ENCODE data around the gene EVC2. TPM values are rescaled to one million over a fixed set of nuclear protein-coding genes. Genes with fewer than 3 reads are reported as not detected.
A peak's percentile ranks its signal among the peaks of the same experiment; 100 is the strongest.

Gene EVC2
- polyA plus RNA-seq, 1 donor from 2014 or later, result 0.27 TPM

DNA sequence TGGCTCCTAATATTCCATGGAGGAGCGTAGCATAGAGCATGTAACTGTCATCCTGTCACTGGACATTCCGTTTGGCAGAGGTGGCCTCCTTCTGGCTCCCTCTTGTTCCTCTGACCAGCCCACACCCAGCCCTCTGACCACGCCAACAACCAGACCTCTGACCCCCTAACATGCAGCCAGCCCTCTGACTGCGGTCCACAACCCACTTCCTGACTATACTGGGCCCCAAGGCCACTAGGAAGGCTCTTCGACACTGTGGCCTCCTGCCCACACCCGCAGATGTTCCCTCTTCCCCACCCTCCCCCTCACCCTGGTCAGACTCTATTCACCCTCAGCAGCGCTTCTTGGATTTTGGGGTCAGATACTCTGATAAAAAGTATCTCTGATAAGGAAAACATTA, 141.4 kb downstream of the EVC2 start:
- H3K9ac ChIP-seq (ENCODE audit: low read length), result no peak overlapping the region
- H3K4me3 ChIP-seq (ENCODE audit: low read length), result no peak overlapping the region
- H3K4me2 ChIP-seq (ENCODE audit: low read length), result no peak overlapping the region
- no peaks in the 10 kb centered on the region for H3K27me3 ChIP-seq (ENCODE audit: insufficient read depth, low read depth, low read length)
- no peaks in the 10 kb centered on the region for H3K9me3 ChIP-seq (ENCODE audit: low read length)
- no peaks in the 10 kb centered on the region for H3K9me2 ChIP-seq (ENCODE audit: insufficient read depth, low read length)
- TF ChIP-seq, protein P1, sequence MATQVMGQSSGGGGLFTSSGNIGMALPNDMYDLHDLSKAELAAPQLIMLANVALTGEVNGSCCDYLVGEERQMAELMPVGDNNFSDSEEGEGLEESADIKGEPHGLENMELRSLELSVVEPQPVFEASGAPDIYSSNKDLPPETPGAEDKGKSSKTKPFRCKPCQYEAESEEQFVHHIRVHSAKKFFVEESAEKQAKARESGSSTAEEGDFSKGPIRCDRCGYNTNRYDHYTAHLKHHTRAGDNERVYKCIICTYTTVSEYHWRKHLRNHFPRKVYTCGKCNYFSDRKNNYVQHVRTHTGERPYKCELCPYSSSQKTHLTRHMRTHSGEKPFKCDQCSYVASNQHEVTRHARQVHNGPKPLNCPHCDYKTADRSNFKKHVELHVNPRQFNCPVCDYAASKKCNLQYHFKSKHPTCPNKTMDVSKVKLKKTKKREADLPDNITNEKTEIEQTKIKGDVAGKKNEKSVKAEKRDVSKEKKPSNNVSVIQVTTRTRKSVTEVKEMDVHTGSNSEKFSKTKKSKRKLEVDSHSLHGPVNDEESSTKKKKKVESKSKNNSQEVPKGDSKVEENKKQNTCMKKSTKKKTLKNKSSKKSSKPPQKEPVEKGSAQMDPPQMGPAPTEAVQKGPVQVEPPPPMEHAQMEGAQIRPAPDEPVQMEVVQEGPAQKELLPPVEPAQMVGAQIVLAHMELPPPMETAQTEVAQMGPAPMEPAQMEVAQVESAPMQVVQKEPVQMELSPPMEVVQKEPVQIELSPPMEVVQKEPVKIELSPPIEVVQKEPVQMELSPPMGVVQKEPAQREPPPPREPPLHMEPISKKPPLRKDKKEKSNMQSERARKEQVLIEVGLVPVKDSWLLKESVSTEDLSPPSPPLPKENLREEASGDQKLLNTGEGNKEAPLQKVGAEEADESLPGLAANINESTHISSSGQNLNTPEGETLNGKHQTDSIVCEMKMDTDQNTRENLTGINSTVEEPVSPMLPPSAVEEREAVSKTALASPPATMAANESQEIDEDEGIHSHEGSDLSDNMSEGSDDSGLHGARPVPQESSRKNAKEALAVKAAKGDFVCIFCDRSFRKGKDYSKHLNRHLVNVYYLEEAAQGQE (IDR thresholded peaks at IDR 0.05; ENCODE audit: borderline replicate concordance), result no peak
- TF ChIP-seq, protein P2, sequence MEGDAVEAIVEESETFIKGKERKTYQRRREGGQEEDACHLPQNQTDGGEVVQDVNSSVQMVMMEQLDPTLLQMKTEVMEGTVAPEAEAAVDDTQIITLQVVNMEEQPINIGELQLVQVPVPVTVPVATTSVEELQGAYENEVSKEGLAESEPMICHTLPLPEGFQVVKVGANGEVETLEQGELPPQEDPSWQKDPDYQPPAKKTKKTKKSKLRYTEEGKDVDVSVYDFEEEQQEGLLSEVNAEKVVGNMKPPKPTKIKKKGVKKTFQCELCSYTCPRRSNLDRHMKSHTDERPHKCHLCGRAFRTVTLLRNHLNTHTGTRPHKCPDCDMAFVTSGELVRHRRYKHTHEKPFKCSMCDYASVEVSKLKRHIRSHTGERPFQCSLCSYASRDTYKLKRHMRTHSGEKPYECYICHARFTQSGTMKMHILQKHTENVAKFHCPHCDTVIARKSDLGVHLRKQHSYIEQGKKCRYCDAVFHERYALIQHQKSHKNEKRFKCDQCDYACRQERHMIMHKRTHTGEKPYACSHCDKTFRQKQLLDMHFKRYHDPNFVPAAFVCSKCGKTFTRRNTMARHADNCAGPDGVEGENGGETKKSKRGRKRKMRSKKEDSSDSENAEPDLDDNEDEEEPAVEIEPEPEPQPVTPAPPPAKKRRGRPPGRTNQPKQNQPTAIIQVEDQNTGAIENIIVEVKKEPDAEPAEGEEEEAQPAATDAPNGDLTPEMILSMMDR (IDR thresholded peaks at IDR 0.05; ENCODE audit: poor library complexity, severe bottlenecking), result no peak
- TF ChIP-seq EZH2 (IDR thresholded peaks at IDR 0.05; ENCODE audit: borderline replicate concordance, insufficient read depth, low read length, poor library complexity, severe bottlenecking) (no peak), POLR2AphosphoS5 (IDR thresholded peaks at IDR 0.05) (no peak), MXI1 (conservative IDR thresholded peaks at IDR 0.05; ENCODE audit: poor library complexity, severe bottlenecking) (no peak), RAD21 (conservative IDR thresholded peaks at IDR 0.05) (no peak), TAF1 (IDR thresholded peaks at IDR 0.05; ENCODE audit: low read depth) (no peak)
- no peaks in the 10 kb centered on the region for H4K20me1 ChIP-seq (ENCODE audit: insufficient read depth)
- no peaks in the 10 kb centered on the region for H3K79me2 ChIP-seq (replicated peaks; ENCODE audit: insufficient read depth, low read length)
- H3K36me3 ChIP-seq (ENCODE audit: insufficient read depth, low read length), result no peaks in the 10 kb centered on the region
- H2AFZ ChIP-seq (ENCODE audit: low read depth, low read length), result no peak overlapping the region
- no peak overlapping the region for H3K27ac ChIP-seq (ENCODE audit: low read length)
- no peaks in the 10 kb centered on the region for H3F3A ChIP-seq (ENCODE audit: insufficient read depth, low read length, poor library complexity, severe bottlenecking)

DNA sequence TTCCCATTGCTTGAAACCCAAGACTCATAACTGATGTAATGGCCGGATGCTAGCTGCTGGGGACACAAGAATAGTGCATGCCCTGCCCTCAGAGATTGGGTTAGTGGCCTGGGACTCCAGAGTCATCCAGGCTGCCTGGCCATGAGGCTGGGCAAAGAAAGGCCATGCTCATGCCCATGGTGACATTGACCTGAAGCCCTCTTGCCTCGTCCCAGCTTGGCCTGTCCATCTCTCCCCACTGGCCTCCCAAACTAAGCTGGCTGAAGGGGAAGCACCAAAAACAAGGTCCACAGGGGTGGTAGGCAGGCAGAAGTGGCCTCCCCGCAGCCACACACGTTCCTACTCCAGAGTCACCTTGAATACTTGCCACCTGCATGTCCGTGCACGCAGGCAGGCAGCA, 141.8 kb downstream of the EVC2 start:
- Histone ChIP-seq H3K79me2 (replicated peaks; ENCODE audit: insufficient read depth, low read length) (no peaks in the 10 kb centered on the region), H3K27ac (ENCODE audit: low read length) (peak overlapping the region; percentile 63), H3F3A (ENCODE audit: insufficient read depth, low read length, poor library complexity, severe bottlenecking) (no peaks in the 10 kb centered on the region), H3K27me3 (ENCODE audit: insufficient read depth, low read depth, low read length) (no peaks in the 10 kb centered on the region), H3K4me3 (ENCODE audit: low read length) (no peak overlapping the region), H3K9me2 (ENCODE audit: insufficient read depth, low read length) (no peaks in the 10 kb centered on the region), H3K4me2 (ENCODE audit: low read length) (no peak overlapping the region), H3K36me3 (ENCODE audit: insufficient read depth, low read length) (no peaks in the 10 kb centered on the region), H4K20me1 (ENCODE audit: insufficient read depth) (no peaks in the 10 kb centered on the region), H3K9ac (ENCODE audit: low read length) (no peak overlapping the region), H3K9me3 (ENCODE audit: low read length) (no peaks in the 10 kb centered on the region), H2AFZ (ENCODE audit: low read depth, low read length) (no peak overlapping the region)
- TF ChIP-seq POLR2AphosphoS5 (IDR thresholded peaks at IDR 0.05) (no peak), EP300 (conservative IDR thresholded peaks at IDR 0.05; ENCODE audit: poor library complexity, severe bottlenecking) (no peak), SMC3 (conservative IDR thresholded peaks at IDR 0.05; ENCODE audit: poor library complexity) (no peak), TAF1 (IDR thresholded peaks at IDR 0.05; ENCODE audit: low read depth) (no peak), EZH2 (IDR thresholded peaks at IDR 0.05; ENCODE audit: borderline replicate concordance, insufficient read depth, low read length, poor library complexity, severe bottlenecking) (no peak), RAD21 (conservative IDR thresholded peaks at IDR 0.05) (no peak), MXI1 (conservative IDR thresholded peaks at IDR 0.05; ENCODE audit: poor library complexity, severe bottlenecking) (no peak)
- TF ChIP-seq, protein P2 (IDR thresholded peaks at IDR 0.05; ENCODE audit: poor library complexity, severe bottlenecking), result no peak
- TF ChIP-seq, protein P1 (IDR thresholded peaks at IDR 0.05; ENCODE audit: borderline replicate concordance), result no peak
